ENCODE measurements around the gene SIN3A.

The SIN3A gene

GRCh38 chr15:75361361-75361988 lies 90.0 kb downstream of the SIN3A start:
- Mint-ChIP-seq H3K36me3 (ENCODE audit: low read depth) (peaks cover 4% of the 10 kb centered on the region), H3K27ac (no peak overlapping the region), H3K4me1 (no peaks in the 10 kb centered on the region), H3K9me3 (no peaks in the 10 kb centered on the region), H3K27me3 (ENCODE audit: low read depth) (peaks cover 3% of the 10 kb centered on the region), H3K4me3 (no peak overlapping the region)
- no peak for TF ChIP-seq CTCF (IDR thresholded peaks at IDR 0.05; ENCODE audit: unreplicated experiment in 3 of 3)

- TF ChIP-seq CTCF (IDR thresholded peaks at IDR 0.05; ENCODE audit: unreplicated experiment in 3 of 3), result no peak
- Mint-ChIP-seq H3K36me3 (ENCODE audit: low read depth) (peaks cover 4% of the 10 kb centered on the region), H3K27me3 (ENCODE audit: low read depth) (peaks cover 3% of the 10 kb centered on the region), H3K27ac (no peak overlapping the region), H3K9me3 (no peaks in the 10 kb centered on the region), H3K4me3 (no peak overlapping the region), H3K4me1 (no peaks in the 10 kb centered on the region)
Measured at GRCh38 chr15:75360856-75361255, 90.6 kb downstream of the SIN3A start.

GRCh38 chr15:75360391-75360790 lies 91.1 kb downstream of the SIN3A start:
- Mint-ChIP-seq H3K27ac (no peak overlapping the region), H3K4me3 (no peak overlapping the region), H3K4me1 (no peaks in the 10 kb centered on the region), H3K9me3 (no peaks in the 10 kb centered on the region), H3K36me3 (ENCODE audit: low read depth) (peaks cover 4% of the 10 kb centered on the region), H3K27me3 (ENCODE audit: low read depth) (peaks cover 3% of the 10 kb centered on the region)
- no peak for TF ChIP-seq CTCF (IDR thresholded peaks at IDR 0.05; ENCODE audit: unreplicated experiment in 3 of 3)

GRCh38 chr15:75359537-75360250 lies 91.8 kb downstream of the SIN3A start:
- Mint-ChIP-seq H3K27ac (no peak overlapping the region), H3K4me1 (no peaks in the 10 kb centered on the region), H3K4me3 (no peak overlapping the region), H3K9me3 (no peaks in the 10 kb centered on the region), H3K36me3 (ENCODE audit: low read depth) (peaks cover 9% of the 10 kb centered on the region), H3K27me3 (ENCODE audit: low read depth) (peaks cover 3% of the 10 kb centered on the region)
- no peak for TF ChIP-seq CTCF (IDR thresholded peaks at IDR 0.05; ENCODE audit: unreplicated experiment in 3 of 3)

GRCh38 chr15:75358771-75359536 lies 92.5 kb downstream of the SIN3A start:
- Mint-ChIP-seq H3K27ac (no peak overlapping the region), H3K9me3 (no peaks in the 10 kb centered on the region), H3K27me3 (ENCODE audit: low read depth) (no peaks in the 10 kb centered on the region), H3K4me1 (no peaks in the 10 kb centered on the region), H3K4me3 (no peak overlapping the region), H3K36me3 (ENCODE audit: low read depth) (peaks cover 10% of the 10 kb centered on the region)
- no peak for TF ChIP-seq CTCF (IDR thresholded peaks at IDR 0.05; ENCODE audit: unreplicated experiment in 3 of 3)
